HG02571 (cell line): ENCODE results near the gene FAM114A1.

ENCODE experiments used
- ATAC-seq: cut with Tn5 transposase; IDR thresholded peaks from one replicate; pipeline ENCODE4 v1.9.1; 2021; ENCODE audit warnings: mild to moderate bottlenecking, moderate library complexity; ENCODE audit not compliant: unreplicated experiment

Gene FAM114A1

GRCh38 chr4:38994135-38994534 lies 126.5 kb downstream of the FAM114A1 start:
- ATAC-seq = no peak
